GM20431 (cell line): Measurements from ENCODE around the gene CSNK1D.

Experiments
- in situ Hi-C: fragments of 300-500 bp; cut with MseI, MboI; formaldehyde crosslinking; loops from one replicate; pipeline ENCODE4 v1.15.0; 2020; ENCODE audit warnings: low sequenced_read_pairs; ENCODE audit not compliant: unreplicated experiment

Gene CSNK1D

DNA sequence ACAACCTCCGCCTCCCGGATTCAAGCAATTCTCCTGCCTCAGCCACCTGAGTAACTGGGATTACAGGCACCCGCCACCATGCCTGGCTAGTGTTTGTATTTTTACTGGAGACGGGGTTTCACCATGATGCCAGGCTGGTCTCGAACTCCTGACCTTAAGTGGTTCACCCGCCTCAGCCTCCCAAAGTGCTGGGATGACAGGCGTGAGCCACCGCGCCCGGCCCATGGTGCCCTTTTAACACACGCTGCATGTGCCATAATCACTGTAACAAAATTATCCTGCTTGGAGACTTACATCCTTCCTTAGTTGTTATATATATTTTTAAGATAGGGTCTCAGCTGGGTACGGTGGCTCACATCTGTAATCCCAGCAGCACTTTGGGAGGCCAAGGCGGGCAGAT is 38.5 kb upstream of the CSNK1D start:
- in situ Hi-C loops = no loop called here

DNA sequence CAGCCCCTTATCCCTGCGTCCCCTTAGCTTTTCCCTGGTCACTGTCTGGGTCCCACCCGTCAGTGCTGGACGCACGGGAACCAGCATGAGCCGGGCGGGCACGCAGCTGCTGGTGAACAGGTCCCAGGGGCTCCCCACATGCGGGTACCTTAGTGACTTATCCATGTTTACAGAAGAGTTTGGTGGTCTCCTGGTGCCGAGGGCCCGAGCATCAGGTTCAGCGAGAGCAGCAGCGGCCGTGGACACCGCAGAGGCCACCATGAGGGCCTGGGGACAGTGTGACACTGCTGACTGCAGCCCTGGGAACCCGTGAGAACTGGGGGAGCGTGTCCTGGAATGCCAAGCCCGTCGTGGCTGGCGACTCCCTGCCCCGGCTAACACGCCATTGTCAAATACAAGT is 37.4 kb upstream of the CSNK1D start:
- in situ Hi-C loops = no loop called here

DNA sequence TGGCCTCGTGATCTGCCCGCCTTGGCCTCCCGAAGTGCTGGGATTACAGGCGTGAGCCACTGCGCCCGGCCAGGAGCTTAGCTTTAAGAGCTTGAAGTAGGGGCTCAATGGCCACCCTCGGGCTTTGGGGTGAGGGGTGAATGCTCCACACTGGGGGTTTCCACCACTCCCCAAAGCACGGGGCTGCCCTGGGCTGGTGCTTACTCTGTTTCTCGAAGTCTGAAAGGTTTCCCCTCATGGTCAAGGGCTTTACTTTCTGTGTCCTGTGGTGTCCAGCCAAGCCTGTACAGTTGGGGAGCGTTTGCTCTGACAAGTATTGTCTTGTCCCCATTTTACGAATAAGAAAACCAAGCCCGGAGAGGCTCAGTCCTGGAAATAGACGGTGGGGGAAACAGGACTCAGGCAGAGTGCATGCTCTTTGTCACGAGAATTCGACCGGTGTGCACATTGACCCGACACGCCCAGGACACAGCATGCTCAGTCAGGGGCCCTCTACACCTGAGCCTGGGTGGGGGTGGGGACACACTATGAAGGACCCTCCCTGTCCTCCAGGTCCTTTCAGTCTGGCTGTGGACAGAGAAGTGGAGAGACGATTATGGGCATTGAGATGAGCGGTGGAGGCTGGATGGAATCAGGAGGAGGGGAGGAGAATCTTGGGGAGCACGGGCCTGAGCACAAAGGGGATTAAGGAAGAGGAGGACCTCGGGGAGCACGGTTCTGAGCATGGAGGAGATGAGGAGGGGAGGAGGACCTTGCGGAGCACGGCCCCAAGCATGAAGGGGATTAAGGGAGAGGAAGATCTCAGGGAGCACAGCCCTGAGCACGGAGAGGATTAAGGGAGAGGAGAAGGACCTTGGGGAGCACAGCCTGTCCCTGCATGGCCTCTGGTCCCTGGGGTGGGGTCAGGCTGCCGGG is 36.4 kb upstream of the CSNK1D start:
- in situ Hi-C loops = no loop called here

DNA sequence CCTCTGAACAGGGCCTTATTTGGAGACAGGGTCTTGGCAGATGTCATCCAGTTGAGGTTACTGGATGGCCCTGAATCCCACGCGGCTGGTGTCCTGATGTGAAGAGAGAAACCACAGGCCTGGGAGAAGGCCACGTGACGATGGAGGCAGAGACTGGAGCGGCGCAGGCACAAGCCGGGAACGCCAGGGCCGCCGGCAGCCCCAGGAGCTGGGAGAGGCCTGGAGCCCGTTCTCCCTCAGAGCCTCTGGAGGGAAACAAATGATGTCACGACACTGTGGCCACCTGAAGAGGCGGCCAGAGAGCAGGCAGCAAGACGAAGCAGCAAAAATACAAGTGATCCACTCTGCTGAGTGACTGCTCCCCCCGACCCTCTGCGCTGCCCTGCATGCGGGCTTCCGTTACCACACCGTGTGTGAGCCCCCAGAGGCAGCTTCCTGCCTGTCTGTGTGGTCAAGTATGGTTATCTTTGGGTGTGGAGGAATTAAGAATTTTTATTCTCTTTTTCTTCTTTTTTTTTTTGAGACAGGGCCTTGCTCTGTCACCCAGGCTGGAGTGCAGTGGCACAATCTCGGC is 32.3 kb upstream of the CSNK1D start:
- in situ Hi-C loops = no loop called here

DNA sequence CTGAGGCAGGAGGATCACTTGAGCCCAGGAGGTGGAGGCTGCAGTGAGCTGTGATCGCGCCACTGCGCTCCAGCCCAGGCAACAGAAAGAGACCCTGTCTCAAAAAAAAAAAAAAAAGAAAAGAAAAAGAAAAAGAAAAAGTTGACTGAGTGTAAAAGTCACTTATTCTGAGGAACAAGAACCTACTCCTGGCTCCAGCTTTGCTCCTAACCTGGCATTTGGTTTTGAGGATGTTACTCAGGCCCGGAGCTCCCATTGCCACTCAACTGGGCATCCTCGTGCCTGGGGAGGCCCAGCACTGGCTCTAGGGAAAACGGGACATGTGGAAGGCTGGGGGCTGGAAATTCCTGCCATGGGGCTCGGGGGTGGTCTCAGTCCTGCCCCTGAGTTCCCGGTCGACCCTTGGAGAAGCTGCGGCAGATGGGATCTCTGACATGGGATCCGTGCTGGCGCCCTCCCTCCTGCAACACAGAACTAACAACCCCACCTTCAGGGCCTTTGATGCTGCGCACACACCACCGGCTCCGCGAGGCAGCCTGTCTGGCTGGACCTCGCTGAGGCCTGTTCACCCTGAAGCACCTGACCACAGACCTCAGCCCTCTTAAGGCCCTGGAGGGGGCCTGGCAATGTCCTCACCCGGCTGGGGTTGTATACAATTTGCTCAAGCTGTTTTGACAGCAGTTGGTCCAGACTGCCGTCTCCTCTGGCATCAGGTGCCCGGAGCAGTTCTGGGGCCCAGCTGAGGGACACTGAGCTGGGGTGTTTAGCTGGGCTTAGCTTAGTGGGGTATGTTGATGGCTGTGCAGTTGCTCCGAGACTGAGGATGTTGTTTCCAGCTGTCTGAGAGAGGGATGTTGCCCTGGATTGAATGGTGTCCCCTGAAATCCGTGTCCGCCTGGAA is 31.6 kb upstream of the CSNK1D start:
- in situ Hi-C loops = no loop called here

DNA sequence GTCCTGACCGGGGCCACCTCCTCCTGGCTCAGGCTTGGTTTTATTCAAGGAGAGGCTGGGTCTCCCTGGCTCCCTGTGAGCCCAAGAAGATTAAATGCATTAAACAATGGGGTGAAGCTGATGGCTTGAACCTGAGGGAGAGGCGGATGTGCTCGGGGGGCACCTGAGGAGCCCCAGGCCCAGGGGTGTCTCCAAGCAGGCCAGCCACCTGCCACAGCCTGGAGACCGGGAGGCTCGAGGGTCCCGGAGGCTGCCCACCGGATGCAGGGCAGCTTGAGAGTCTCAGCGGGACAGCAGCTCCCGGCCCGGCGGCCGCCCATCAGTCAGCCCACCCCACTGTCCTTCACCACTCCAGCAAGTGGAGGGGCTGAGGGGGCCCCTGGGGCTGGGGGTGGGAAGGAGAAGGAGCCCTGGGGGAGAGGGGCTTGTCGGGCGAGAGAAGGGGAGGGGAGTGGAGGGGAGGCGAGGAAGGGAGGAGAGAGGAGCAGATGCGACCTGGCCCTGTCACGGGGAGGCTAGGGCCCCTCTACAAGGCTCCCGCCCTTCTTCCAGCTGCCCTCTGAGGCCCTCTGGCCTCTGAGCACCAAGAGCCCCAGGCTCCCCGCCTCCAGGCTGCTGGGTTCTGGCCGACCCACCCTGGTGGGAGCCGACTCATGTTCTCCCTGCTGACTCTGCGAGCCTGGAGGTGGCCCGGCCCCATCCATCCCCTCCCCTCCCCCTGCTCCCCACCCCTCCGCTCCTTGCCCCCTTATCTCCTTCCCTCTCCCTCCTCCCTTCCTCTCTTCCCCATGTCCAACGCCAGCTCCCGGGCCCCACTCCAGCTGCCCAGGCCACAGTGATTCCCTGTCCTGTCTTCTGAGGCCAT is 30.7 kb upstream of the CSNK1D start:
- in situ Hi-C loops = no loop called here

DNA sequence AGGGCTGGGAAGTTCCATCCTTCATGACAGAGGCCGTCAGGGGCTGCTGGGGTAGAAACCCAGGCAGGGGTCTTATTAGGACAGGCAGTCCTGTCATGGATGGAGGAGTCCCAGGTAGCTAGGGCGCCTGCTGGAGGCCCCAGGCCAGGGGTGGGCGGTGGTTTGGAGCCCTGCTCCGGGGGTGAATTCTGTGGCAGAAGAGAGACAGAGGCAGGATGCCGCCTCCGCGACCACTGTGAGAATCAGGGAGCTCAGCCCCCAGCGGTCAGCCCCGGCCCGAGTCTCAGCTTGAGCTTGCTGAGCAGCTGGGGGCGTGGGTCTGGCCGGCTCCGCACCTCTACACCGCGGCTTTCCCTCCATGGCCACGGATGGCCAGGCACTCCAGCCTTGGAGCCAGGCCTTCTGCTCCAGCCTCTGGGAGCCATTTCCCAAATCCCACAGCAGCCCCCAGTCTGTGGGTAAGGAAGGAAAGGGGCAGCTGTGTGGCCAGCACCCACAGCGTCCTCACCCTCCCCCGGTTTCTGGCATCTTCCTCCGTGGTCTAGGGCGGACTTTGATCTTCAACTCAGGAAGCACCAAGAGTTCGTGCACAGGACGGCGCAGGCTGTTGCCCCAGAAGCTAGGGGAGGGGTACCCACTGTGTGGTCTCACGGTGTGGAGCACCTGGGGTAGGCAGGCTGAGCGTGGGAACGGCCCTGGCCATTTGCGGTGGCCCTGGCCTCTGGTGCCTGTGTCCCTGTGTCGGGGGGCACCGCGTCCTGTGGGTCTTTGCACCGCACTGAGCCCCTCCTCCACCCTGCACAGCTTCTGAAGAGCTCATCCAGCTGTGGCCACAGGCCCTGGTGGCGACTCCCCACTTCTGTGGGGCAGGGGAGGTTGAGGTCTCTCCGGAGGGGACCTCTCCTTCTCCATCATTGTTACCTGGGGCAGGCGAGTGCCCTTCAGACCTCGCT is 29.8 kb upstream of the CSNK1D start:
- in situ Hi-C loops = no loop called here

DNA sequence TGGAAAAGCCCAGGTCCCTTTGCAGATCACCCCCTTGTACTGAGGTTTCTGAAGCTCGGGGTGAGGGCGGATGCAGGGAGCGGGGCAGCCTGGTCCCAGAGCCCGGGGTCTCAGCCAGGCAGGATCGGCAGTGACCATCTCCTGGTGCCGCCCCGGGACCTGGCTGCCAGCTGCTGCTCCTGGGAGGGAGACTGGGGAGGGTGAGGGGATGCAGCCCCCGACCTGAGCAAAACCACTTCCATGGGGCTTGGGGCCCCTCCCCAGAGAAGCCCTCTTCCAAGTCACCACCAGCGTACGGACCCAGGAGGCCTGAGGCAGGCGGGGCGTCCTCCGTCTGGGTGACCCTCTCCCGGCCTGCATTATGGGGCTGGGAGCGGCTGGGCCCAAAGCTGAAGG is 29.1 kb upstream of the CSNK1D start:
- in situ Hi-C loops = no loop called here

DNA sequence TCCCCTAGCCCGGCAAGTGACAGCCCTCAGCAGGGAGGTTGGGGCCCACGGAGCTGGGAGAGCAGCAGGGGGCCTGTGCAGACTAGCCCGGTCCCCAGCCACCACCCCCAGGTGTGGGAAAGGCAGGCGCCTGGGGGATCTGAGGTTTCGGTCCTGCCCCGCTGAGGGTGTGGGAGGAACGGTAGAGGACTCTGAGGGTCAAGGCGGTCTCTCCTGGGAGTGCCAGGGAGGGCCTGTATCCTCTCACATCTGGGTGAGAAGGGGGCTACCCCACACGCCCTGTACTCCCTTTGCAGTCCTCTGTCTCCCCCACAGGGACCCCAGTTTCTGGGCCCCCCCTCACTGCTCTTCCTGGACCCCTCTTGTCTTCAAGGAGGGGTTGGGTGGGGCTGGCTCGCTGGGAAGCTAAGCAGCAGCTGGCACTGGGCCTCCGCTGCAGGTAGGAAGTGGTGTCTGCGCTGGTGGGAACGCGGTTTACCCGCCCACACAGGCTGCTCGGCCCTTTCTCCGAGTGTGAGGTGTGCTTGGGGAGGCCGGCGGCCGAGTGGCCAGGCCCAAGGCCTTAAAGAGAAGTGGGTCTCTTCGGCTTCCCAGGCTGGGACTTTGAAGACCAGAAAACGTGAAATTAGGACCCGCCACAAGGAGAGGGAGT is 28.5 kb upstream of the CSNK1D start:
- in situ Hi-C loops = no loop called here

DNA sequence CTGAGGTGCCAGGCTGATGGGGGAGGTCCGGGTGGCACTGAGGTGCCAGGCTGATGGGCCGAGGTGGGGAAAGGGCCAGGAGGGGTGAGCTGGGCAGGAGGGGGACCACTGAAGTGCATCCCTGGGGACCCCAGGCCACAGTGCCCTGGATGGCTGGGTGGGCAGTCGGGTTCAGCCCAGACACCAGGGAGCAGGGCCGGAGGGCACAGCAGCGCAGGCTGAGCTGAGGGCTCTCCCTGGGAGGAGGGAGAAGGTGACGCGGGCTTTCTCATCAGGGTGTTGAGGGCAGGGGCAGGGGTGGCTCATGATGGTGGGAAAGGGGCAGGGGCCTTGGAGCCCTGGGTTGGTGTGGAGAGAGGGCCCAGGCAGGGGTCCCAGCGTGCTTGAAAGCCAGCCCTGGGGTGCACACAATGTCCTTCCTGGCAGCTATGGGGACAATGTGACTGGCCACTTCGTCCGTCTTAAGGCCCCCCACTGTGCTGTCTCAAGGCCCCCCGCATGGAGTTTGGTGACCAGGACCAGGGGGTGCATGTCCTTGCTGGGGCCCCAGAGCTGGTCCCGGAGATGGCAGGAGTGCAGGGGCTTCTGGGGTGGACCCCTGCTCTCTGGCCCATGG is 27.9 kb upstream of the CSNK1D start:
- in situ Hi-C loops = no loop called here

DNA sequence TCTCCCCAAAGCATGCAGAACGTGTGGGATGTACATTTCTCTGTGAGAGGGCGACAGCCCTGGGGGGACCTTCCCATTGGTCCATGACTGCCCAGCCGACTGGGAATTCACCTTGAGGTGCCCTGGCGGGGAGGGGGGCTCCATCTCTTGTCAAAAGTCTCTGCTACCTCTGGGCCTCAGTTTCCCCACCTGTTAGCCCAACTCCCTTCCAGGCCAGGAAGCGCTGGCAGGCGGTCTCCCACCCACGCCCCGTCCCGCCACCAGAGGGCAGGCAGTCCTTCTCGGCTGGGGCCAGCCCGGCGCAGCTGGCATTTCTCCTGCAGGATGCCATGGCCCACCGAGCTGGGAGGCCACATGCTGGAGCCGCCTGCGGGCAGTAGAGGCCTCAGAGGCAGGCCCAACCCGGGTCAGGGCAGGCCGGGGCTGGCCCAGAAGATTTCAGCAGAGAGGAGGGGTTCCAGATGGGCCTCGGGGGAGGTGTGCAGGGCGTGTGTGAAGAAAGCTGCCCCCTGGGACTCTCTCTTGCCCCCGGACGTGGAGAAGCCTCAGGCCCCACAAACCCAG is 27.3 kb upstream of the CSNK1D start:
- in situ Hi-C loops = no loop called here

DNA sequence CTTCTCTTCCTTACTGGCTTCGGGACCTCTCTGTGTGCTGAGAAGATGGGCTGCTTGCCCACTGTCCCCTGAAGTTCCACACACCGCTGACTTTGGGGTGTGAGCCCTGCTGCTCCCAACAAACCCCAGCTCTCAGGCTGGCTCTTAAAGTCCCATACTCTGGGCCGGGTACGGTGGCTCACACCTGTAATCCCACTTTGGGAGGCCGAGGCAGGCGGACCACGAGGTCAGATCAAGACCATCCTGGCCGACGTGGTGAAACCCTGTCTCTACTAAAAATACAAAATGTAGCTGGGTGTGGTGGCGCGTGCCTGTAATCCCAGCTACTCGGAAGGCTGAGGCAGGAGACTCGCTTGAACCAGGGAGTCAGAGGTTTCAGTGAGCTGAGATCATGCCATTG is 26.7 kb upstream of the CSNK1D start:
- in situ Hi-C loops = no loop called here

DNA sequence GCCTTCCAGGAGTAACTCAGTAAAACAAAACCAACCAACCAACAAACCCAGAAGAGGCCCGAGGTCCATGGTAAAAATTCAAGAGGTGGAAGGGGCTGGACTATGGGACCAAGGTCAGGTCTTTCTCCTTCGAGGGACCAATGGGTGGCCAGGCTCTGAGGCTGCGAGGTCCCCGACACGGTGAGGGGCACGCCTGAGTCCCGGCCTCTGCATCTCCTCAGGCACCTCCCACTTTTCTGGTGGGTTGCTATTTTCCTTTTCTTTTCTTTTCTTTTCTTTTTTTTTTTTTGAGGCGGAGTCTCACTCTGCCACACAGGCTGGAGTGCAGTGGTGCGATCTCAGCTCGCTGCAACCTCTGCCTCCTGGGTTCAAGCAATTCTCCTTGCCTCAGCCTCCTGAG is 26.0 kb upstream of the CSNK1D start:
- in situ Hi-C loops = no loop called here

DNA sequence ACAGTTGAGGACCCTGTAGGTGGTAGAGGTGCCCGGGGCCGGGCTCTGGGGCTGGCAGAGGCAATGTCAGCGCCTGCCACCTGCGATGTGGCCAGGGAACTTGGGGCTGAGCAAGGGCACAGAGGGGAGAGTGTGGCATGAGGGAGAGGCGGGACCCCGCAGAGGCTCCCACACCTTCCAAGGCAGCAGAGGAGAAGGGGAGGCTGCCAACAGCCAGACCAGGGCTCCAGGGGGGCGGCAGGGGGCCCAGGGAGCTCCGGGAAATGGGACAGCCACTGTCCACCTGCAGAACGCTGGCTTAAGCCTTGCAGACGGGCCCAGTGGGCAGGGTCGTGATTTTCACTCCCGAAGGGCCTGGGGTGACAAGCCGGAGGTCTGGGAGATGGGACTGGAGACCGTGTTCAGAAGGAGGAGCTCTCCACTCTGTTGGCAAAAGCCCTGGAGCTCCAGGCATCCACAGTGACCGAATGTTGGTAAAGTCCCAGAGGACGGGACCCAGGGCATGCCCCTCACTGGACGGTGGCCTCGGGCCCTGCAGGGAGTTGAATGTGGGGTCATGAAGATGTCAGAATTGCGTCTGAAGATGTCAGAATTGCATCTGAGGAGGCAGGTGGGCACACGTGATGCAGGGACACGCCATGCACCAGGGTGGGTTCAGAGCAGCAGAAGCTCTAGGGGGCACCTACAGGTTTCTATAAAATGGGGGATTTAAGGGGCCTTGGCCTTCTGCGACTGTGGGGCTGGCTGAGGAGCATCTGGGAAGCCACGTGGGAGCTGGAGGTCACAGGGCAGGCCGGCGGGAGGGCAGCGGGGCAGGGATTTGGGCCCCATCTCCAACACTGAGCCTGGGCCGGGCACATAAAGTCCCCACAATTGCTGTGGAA is 25.3 kb upstream of the CSNK1D start:
- in situ Hi-C loops = no loop called here

DNA sequence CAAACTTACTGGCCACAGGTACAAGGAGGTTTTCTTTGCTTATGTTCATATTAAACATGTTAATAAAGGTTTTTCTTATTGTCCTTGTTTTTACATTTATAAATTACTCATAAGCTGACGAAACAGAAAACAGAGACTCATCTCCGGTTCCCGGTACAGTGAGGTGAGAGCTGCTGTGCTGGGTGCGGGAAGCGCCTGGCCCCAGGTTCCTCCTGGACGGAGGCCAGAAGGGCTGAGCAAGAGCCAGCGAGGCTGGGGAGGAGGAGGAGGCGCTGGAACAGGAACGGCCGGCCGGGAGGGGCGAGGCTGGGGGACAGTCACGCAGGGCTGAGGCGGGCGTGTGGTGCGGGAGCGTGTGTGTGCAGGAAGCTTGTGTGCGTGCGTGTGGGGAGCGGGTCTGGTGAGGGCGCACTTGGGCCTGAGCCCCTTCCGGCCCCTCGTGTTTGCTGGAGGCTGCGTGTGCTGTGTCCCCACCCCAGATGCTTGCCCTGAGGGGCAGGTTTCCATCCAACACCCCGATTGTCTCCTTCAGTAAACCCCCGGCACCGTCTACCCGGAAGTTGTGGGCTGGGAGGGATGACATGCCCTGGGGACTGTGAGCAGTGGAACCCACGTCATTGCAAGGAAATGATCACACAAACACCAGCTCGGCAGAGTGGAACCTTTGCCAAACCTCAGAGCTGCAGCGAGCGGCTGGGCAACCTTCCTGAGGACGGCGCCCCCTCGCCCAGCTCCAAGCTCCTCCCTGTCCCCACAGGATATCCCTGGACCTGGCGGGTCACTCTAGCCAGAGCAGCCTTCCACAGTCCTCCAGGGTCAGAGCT is 24.4 kb upstream of the CSNK1D start:
- in situ Hi-C loops = no loop called here

DNA sequence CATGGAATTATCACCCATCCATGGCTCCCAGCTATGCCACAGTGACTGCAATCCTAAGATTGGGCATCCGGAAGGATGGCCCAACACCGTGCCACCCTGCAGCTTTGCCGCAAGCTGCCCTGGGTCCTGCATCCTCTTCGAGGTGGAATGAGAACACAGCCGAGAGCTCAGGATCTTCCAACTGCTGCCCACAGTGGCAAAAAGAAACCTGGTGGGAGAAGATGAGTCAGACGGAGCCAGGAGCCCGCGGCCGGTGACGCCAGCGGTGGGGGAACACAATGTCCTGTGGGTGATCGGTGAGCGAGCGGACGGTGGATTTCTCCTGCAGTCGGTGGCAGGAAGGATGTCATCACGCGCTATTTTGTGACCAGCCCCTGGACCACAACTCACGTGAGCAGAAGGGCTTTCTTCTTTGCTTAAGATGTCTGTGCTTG is 23.8 kb upstream of the CSNK1D start:
- in situ Hi-C loops = no loop called here
